Neuronal stem cell (in vitro differentiated cells): Measurements from ENCODE around the gene ZNF771.

Source experiments
- DNase-seq: peaks from one replicate; pipeline ENCODE4 v3.0.0-alpha.2; 2013; ENCODE audit warnings: low spot score
- H2AFZ ChIP-seq: one replicate; pipeline ENCODE4 v1.6.1; 2013; ENCODE audit warnings: mild to moderate bottlenecking, low read length, inconsistent platforms
- H2AK5ac ChIP-seq: 2 replicates; pipeline ENCODE4 v1.6.1; 2013; ENCODE audit warnings: low read depth, mild to moderate bottlenecking, inconsistent platforms, low read length, moderate library complexity, mixed read lengths
- H2BK120ac ChIP-seq: 2 replicates; pipeline ENCODE4 v1.6.1; 2013; ENCODE audit warnings: low read depth, mild to moderate bottlenecking, inconsistent platforms, low read length, moderate library complexity, mixed read lengths
- H2BK12ac ChIP-seq: one replicate; pipeline ENCODE4 v1.6.1; 2013; ENCODE audit warnings: low read length, inconsistent platforms
- H2BK15ac ChIP-seq: 2 replicates; pipeline ENCODE4 v1.6.1; 2013; ENCODE audit warnings: mild to moderate bottlenecking, low read length, inconsistent platforms, mixed read lengths
- H2BK5ac ChIP-seq: one replicate; pipeline ENCODE4 v1.6.1; 2013; ENCODE audit warnings: inconsistent platforms, mild to moderate bottlenecking, low read length, moderate library complexity
- H3K14ac ChIP-seq: one replicate; pipeline ENCODE4 v1.6.1; 2013; ENCODE audit warnings: low read length, inconsistent platforms
- H3K18ac ChIP-seq: 2 replicates; pipeline ENCODE4 v1.6.1; 2013; ENCODE audit warnings: low read length, inconsistent platforms
- H3K23ac ChIP-seq: 2 replicates; pipeline ENCODE4 v1.6.1; 2013; ENCODE audit warnings: low read depth, mild to moderate bottlenecking, mixed read lengths, low read length, inconsistent platforms; ENCODE audit not compliant: poor library complexity
- H3K27ac ChIP-seq: replicated peaks from 3 replicates; pipeline ENCODE4 v1.5.1; 2013; ENCODE audit warnings: low read length, inconsistent platforms
- H3K27me3 ChIP-seq, 3 experiments: 2 replicates each; pipeline ENCODE4 v1.6.1; 2013; ENCODE audit warnings: low read length in 3 of 3, mild to moderate bottlenecking in 2 of 3, inconsistent platforms in 1 of 3, low read depth in 1 of 3, mixed read lengths in 1 of 3, moderate library complexity in 1 of 3; ENCODE audit not compliant: control insufficient read depth in 3 of 3, insufficient read depth in 3 of 3
- H3K36me3 ChIP-seq, 2 donors: replicated peaks in 1 of 2; 2 replicates each; pipeline ENCODE4 v1.6.1; 2013; ENCODE audit warnings: low read length in 2 of 2; ENCODE audit not compliant: control insufficient read depth in 2 of 2, insufficient read depth in 2 of 2
- H3K4ac ChIP-seq: 2 replicates; pipeline ENCODE4 v1.6.1; 2013; ENCODE audit warnings: inconsistent platforms, mild to moderate bottlenecking, low read length, moderate library complexity
- H3K4me1 ChIP-seq, 2 donors: 1 replicate in 1 of 2; 2 replicates in 1 of 2; pipeline ENCODE4 v1.6.1; 2013; ENCODE audit warnings: low read length in 2 of 2, low read depth in 1 of 2; ENCODE audit not compliant: control insufficient read depth in 2 of 2, insufficient read depth in 1 of 2
- H3K4me2 ChIP-seq: one replicate; pipeline ENCODE4 v1.6.1; 2013; ENCODE audit warnings: mild to moderate bottlenecking, low read length, inconsistent platforms; ENCODE audit not compliant: insufficient read depth, poor library complexity, severe bottlenecking
- H3K4me3 ChIP-seq, 2 donors: 2 replicates each; pipeline ENCODE4 v1.5.1; 2013; ENCODE audit warnings: low read length in 2 of 2, mild to moderate bottlenecking in 2 of 2, inconsistent platforms in 1 of 2, moderate library complexity in 1 of 2
- H3K79me1 ChIP-seq: one replicate; pipeline ENCODE4 v1.6.1; 2013; ENCODE audit warnings: low read depth, mild to moderate bottlenecking, inconsistent platforms, low read length, moderate library complexity
- H3K9ac ChIP-seq: one replicate; pipeline ENCODE4 v1.6.1; 2013; ENCODE audit warnings: mild to moderate bottlenecking, low read depth, low read length, inconsistent platforms; ENCODE audit not compliant: poor library complexity
- H3K9me3 ChIP-seq, 2 donors: replicated peaks in 1 of 2; 2 replicates each; pipeline versions ENCODE3 to v1.6.1; 2013; ENCODE audit warnings: low read length in 2 of 2, mild to moderate bottlenecking in 2 of 2, inconsistent platforms in 1 of 2, low read depth in 1 of 2, mixed read lengths in 1 of 2, moderate library complexity in 1 of 2; ENCODE audit not compliant: control insufficient read depth in 2 of 2, insufficient read depth in 1 of 2
- H4K8ac ChIP-seq: one replicate; pipeline ENCODE4 v1.6.1; 2013; ENCODE audit warnings: low read depth, mild to moderate bottlenecking, inconsistent platforms, low read length, moderate library complexity
- H4K91ac ChIP-seq: one replicate; pipeline ENCODE4 v1.6.1; 2013; ENCODE audit warnings: low read length, low read depth, mild to moderate bottlenecking, inconsistent platforms; ENCODE audit not compliant: poor library complexity
- WGBS, 2 donors: extraction: QIAGEN DNeasy Blood & Tissue Kit; methylation state at CpG; one replicate each; pipeline ENCODE4 v1.1.7; 2013; ENCODE audit warnings: missing lambda C conversion rate in 2 of 2, mixed read lengths in 1 of 2; ENCODE audit not compliant: insufficient read length in 2 of 2, insufficient replicate concordance in 1 of 2; ENCODE audit errors: extremely low coverage in 2 of 2; 5-methylcytosine and 5-hydroxymethylcytosine counted together

Gene ZNF771

DNA sequence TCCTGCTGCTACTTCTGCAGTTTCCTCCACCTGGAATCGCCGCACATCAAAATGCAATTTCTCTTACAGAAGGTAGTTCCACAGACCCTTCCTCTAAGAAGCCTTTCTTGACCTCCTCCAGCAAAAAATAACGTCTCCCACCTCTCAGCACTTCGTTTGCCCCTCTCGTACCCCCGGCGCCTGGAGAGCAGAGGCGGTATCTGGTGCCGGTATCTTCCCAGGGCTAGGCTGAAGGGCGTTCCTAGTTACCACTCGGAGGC is 21.9 kb downstream of the ZNF771 start:
- H3K9me3 ChIP-seq = no peaks in the 10 kb centered on the region
- no peak overlapping the region for H2BK120ac ChIP-seq
- no peak for DNase-seq
- H3K27ac ChIP-seq = no peak overlapping the region
- H3K14ac ChIP-seq = peak overlapping the region; percentile 85
- H3K36me3 ChIP-seq = peaks cover 12 to 32% of the 10 kb centered on the region in 2 donors
- peaks cover 5% of the 10 kb centered on the region for H3K79me1 ChIP-seq
- H3K18ac ChIP-seq = peak overlapping the region; percentile 97
- H3K4ac ChIP-seq = no peak overlapping the region
- H4K91ac ChIP-seq = no peak overlapping the region
- H4K8ac ChIP-seq = no peak overlapping the region
- no CpG with 5 or more reads among the region's 11 CpGs for WGBS, 2 donors
- H3K4me3 ChIP-seq = peak overlapping the region; percentile 73 to 92
- no peak overlapping the region for H2BK15ac ChIP-seq
- peak overlapping the region; percentile 48 for H3K23ac ChIP-seq
- H3K27me3 ChIP-seq = no peaks in the 10 kb centered on the region
- H3K9ac ChIP-seq = peak overlapping the region; percentile 95
- peak overlapping the region; percentile 95 for H2AK5ac ChIP-seq
- H2AFZ ChIP-seq = peak overlapping the region; percentile 89
- peak overlapping the region; percentile 65 for H2BK12ac ChIP-seq
- H2BK5ac ChIP-seq = peak overlapping the region; percentile 61
- peak overlapping the region; percentile 89 for H3K4me2 ChIP-seq
- H3K4me1 ChIP-seq = peaks cover 4 to 13% of the 10 kb centered on the region in 2 donors

DNA sequence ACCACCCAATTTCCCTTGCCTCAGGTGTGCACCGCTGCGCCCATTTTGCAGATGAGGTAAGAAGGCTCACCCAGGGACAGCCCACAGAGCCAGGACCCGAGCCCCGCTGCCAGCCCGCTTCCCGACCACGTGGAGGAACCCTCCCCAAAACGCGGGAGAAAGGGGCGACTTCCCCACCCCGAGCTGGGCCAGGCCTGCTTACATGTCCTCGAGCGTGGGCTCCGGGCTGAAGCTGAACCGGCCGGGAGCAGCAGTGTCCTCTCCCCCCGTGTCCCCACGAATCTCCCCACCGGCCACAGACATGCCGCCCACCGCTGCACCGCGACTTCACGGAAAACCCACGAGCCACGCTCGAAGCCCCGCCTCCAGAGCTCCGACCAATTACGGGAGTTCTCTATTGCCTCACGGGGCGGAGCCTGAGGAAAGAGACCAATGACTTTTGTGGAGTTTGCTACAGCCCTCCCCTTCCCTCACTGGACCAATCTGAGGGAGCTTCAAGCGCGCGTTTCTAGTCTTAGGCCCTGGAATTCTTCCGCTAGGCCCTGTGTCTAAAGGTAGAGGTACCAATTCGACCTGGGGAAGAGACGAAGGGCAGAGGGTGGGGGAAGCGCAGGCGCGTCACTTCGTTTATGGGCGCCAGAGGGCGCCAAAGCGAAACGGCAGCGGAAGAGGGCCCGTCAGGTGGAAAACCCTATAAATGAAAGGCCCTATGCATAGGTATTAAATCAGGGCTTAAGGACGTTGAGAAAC is 22.4 kb downstream of the ZNF771 start, which contains the start of gene DCTPP1:
TSS of gene DCTPP1 (minus strand) at position 353 of the 750 bp plus-strand sequence. CDS start at position 303, 50 bp downstream.
- Histone ChIP-seq H2AK5ac (peak within 1 kb of the TSS; percentile 95), H2BK15ac (peak within 1 kb of the TSS; percentile 34), H3K23ac (peak within 1 kb of the TSS; percentile 48), H3K79me1 (peaks cover 5% of the 10 kb centered on the region), H3K9ac (peak within 1 kb of the TSS; percentile 95), H3K14ac (peak within 1 kb of the TSS; percentile 85), H3K9me3 (no peaks in the 10 kb centered on the region), H3K27me3 (peaks cover 0 to 4% (median 0%) of the 10 kb centered on the region in 3 experiments), H3K18ac (peak within 1 kb of the TSS; percentile 97), H3K36me3 (peaks cover 8 to 27% of the 10 kb centered on the region in 2 donors), H3K4me3 (peak within 1 kb of the TSS; percentile 73 to 92), H2AFZ (peak within 1 kb of the TSS; percentile 89), H3K4me2 (peak within 1 kb of the TSS; percentile 89), H2BK120ac (no peak within 1 kb of the TSS), H2BK5ac (peak within 1 kb of the TSS; percentile 61), H3K4me1 (peaks cover 4 to 13% of the 10 kb centered on the region in 2 donors), H4K8ac (peak within 1 kb of the TSS; percentile 99), H3K4ac (no peak within 1 kb of the TSS), H2BK12ac (peak within 1 kb of the TSS; percentile 65), H3K27ac (peak within 1 kb of the TSS; percentile 66), H4K91ac (no peak within 1 kb of the TSS)
- peak; percentile 97 for DNase-seq
- WGBS, 2 donors = no CpG with 5 or more reads among the region's 49 CpGs

DNA sequence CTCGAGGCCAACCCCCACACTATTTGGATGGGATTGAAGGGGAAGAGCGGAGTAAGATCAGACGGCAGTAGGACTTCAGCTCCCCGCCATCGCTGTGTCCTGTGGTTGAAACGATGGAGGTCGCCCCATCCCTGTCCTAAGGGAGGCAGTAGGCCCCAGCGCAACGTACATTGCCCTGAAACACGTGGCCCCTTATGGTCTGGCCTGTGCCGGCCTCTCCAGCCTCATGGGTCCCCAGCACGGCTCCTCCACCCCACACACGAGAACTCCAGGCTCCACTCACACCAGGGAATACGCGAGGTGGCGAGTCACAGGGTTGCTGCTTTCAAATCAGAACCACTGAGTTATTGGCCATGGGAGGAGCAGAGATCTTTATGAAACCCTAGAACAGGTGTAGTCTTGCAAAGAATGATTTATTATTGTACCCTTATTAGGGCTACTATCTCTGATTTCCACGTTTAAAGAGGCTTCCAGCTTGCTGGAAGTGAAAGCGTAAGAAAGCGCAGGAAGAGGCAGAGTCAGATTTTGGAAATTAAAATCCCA is 23.1 kb downstream of the ZNF771 start:
- H2BK5ac ChIP-seq = no peak overlapping the region
- peak overlapping the region; percentile 65 for H3K14ac ChIP-seq
- no peak overlapping the region for H3K4me2 ChIP-seq
- H2AFZ ChIP-seq = peak overlapping the region; percentile 89
- peak overlapping the region; percentile 49 to 73 for H3K4me3 ChIP-seq
- H3K36me3 ChIP-seq = peaks cover 8 to 21% of the 10 kb centered on the region in 2 donors
- peaks cover 0 to 7% (median 0%) of the 10 kb centered on the region in 3 experiments for H3K27me3 ChIP-seq
- peak overlapping the region; percentile 14 for H3K23ac ChIP-seq
- H4K8ac ChIP-seq = peak overlapping the region; percentile 99
- DNase-seq = no peak
- H3K9me3 ChIP-seq = no peaks in the 10 kb centered on the region
- peak overlapping the region; percentile 66 for H3K27ac ChIP-seq
- no peak overlapping the region for H2BK120ac ChIP-seq
- no peak overlapping the region for H3K9ac ChIP-seq
- H2AK5ac ChIP-seq = no peak overlapping the region
- H2BK15ac ChIP-seq = peak overlapping the region; percentile 34
- WGBS, 2 donors = no CpG with 5 or more reads among the region's 19 CpGs
- no peak overlapping the region for H3K4ac ChIP-seq
- peaks cover 5% of the 10 kb centered on the region for H3K79me1 ChIP-seq
- H3K18ac ChIP-seq = peak overlapping the region; percentile 27
- H3K4me1 ChIP-seq = peaks cover 4 to 13% of the 10 kb centered on the region in 2 donors
- no peak overlapping the region for H4K91ac ChIP-seq
- no peak overlapping the region for H2BK12ac ChIP-seq

DNA sequence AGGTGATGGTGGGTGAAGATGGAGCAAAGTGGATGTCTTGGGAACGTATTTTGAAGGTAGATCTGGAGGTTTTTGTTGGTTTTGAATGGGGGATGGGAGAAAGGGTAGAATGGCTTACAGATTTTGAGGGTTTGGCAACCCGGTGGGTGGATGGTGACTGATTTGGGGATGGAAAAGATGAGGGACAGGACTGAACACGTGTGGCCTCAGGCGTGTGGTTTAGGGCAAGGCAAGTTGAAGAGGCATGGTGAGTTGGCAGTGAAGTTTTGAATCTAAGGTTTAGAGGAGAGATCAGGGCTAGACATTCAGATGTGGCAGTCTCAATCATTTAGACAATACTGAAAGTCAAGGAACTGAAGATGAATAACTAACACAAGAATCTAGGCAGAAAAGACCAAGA is 27.4 kb downstream of the ZNF771 start:
- no peak overlapping the region for H2BK5ac ChIP-seq
- no peak overlapping the region for H4K8ac ChIP-seq
- no peaks in the 10 kb centered on the region for H3K9me3 ChIP-seq
- H3K4me3 ChIP-seq = no peak overlapping the region
- H3K27ac ChIP-seq = no peak overlapping the region
- no peak for DNase-seq
- no peak overlapping the region for H2BK120ac ChIP-seq
- H4K91ac ChIP-seq = no peak overlapping the region
- H3K4me2 ChIP-seq = no peak overlapping the region
- H3K9ac ChIP-seq = no peak overlapping the region
- no peak overlapping the region for H3K18ac ChIP-seq
- no peaks in the 10 kb centered on the region for H3K79me1 ChIP-seq
- no peaks in the 10 kb centered on the region for H3K36me3 ChIP-seq
- peaks cover 0 to 10% (median 0%) of the 10 kb centered on the region in 3 experiments for H3K27me3 ChIP-seq
- H3K4me1 ChIP-seq = peaks cover 4 to 5% of the 10 kb centered on the region in 2 donors
- no peak overlapping the region for H3K23ac ChIP-seq
- no peak overlapping the region for H2AK5ac ChIP-seq
- no peak overlapping the region for H3K14ac ChIP-seq
- H2BK15ac ChIP-seq = no peak overlapping the region
- no peak overlapping the region for H2AFZ ChIP-seq
- no peak overlapping the region for H3K4ac ChIP-seq
- WGBS, 2 donors = 100% methylated on average over 1 of the region's 4 CpGs; no CpG with 5 or more reads in 1 of the 2 donors
- no peak overlapping the region for H2BK12ac ChIP-seq
